Activated T-cell treated with anti-CD3 and anti-CD28 coated beads, Interleukin-2, amount 50 U/mL, for 48 hours (primary cell): ENCODE measurements around the gene INTU.
"Not testable (repeated sequence)": the region's sequence is repeated elsewhere in the genome, so short reads cannot be mapped to it uniquely, and the experiment has no call there.

Experiments
- DNase-seq, 2 experiments: peaks; one replicate each; pipeline ENCODE4 v3.0.0-alpha.2; 2020

The INTU gene

DNA sequence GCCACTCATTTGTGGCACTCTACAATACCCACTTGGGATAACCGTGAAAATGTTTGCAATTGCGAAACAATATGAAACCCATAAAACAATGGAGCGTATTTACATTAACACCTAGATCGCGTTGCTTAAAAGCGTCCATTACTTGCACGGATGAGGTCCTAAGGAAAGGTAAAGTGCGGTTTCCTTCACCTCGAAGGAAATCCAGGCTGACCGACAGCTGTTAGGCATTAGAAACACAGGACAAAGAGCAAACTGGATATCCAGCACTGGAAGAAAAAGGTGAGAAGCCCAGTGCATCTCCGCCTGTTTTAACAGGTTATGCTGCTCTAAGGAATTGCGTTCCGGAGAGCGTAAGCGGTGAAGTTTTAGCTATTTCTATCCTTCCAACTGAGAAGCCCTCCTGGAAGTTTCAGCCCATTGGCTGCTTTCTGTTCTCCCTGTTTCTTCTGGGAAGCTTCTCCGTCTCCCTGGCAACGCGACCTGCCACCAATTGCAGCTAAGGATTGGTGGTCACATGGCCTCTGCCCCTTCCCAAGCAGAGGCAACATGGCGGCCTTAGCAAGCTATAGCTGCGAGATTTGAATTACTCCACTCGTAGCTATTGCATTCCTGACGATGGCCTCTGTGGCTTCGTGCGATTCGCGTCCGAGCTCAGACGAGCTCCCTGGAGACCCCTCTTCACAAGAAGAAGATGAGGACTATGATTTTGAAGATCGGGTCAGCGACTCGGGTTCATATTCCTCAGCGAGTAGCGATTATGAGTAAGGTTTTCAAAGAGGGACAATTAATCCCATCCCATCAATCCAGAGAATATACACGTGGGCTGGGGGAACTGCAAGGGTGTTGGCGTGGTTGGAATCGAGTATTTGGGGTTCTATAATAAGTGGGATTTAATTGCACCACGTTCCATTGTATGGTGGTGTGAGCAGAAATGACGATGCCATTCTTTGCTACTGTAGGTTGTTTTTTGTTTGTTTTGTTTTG, at the start of gene INTU:
Gene INTU (plus strand): TSS at position 538 of the 984 bp plus-strand sequence. CDS start 78 bp downstream, at position 616.
- peak; percentile 37 to 53 for DNase-seq

DNA sequence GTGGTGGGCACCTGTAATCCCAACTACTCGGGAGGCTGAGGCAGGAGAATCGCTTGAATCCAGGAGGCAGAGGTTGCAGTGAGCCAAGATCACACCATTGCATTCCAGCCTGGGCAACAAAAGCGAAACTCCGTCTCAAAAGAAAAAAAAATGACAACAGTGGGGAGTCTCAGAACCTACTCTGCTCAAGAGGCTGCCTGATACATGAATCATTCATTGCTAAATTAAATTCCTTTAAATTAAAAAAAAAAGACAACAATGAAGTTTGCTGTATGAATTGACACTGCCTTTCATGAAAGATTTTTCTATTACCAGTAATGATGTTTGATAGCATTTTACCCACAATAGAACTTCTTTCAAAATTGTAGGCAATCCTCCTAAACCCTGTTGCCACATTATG, 46.3 kb upstream of the INTU start:
- DNase-seq = not testable (repeated sequence)

DNA sequence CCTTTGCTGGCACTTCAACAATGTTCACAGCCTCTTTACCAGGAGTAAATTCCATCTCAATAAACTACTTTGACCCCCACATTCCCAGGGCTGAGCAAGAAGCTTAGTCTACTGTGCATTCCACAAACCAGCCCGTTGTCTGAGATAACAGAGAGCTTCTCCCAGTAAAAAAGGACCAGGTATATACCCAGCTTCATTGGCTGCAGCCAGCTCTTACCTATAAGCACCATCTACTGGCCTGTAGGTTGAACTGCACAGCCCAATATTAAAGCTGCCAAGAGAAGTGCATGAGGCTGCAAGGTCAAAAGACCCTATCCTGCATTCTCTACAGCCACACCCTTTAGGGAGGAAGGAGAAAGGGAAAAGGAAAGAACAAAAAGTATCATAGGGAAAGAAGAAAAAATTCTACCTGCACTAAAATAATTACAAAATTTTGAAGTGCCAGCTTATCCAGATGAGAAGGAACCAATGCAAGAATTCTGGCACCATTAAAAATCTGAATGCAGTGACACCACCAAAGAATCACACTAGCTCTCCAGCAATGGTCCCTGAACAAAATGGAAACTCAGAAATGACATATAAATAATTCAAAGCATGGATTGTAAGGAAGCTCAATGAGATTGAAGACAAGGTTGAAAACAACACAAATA, 45.7 kb upstream of the INTU start:
- no peak for DNase-seq

DNA sequence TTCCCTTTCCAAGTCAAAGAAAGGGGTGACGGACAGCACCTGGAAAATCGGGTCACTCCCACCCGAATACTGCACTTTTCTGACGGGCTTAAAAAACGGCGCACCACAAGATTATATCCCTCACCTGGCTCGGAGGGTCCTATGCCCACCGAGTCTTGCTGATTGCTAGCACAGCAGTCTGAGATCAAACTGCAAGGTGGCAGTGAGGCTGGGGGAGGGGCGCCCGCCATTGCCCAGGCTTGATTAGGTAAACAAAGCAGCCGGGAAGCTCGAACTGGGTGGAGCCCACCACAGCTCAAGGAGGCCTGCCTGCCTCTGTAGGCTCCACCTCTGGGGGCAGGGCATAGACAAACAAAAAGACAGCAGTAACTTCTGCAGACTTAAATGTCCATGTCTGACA, 43.6 kb upstream of the INTU start:
- not testable (repeated sequence) for DNase-seq

DNA sequence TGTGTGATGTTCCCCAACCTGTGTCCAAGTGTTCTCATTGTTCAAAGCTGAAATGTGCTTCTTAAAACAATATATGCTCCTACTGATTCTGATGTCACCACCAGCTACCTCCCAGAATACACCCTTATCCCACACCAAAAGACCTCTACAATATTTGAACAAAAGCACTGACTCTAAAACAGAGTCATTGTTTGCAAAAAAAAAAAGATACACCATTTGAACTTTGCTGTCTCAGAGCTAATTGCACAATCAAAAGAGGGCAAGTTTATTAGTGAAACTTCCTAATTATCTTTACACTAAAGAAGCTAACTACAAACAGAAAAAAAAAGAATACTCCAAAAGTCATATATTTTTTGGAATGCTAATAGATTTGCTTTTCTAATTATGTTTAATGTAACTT, 34.1 kb upstream of the INTU start:
- DNase-seq = no peak

DNA sequence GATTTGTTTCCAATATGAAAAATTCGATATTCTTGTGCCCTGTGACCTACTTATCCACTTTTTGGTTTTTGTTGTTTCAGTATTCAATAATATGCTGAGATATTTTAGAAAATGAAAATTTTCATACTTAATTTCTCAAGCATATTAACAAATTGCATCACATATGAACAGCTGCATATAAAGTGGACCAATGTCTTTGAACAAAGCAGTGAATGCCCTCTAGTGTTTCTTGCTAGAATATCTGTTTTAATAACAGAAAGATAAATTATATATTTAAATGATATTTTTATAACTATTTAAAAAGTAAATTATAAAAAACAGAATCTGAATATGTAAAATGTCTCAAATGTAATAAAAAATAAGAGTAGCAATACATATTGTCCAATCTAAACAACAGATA, 31.7 kb upstream of the INTU start:
- DNase-seq = no peak

DNA sequence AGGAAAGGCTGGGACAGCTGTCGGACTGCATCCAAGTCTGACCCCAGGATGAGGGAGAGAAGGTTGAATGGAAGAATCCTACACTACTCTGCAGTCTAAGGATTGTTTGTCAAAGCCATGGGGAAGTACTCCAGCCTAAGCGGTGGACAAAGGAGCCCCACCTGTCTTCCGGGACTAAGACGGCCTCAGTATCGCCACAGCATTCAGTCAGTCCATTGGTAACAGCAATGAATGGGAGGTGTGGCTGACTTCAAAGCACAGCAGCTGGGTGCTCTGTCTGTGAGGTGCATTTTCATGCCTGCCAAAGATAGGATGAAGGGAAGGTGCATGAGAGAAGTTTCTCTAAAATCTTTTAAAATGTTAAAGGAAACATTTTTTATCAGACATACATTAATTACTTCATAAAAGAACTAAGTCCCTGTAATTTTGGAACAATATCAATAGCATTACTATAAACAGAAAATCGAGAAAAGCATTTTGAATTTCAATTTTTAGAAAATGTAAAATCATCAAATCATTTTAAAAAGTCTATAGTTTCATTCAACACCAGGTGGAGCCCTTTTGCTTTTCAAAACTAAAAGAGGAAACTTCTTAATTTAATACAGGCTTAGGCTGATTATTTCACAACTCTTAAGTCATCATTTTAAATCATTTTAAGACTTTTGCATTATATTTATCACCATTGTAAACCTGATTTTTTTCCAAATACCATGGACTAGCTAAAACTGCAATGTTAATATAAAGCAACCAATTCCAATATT, 27.6 kb upstream of the INTU start:
- DNase-seq = no peak

DNA sequence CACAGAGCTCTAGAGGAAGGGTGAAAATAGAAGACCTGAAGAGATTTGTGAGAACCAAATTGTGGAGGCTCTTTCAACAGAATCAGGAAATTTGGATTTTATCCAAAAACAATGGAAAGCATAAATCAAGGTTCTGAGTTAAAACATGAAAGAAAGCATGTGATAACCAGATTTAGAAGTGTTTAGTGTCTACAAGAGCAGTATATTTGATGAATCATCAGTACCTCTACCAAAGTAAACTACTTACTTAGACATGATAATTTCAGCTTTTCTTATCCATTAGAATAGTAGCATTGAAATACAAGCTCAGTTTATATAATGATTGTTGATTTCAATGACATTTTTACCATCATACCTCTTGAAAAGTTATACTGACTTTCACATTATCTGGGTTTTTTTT, 25.9 kb upstream of the INTU start:
- DNase-seq = no peak

DNA sequence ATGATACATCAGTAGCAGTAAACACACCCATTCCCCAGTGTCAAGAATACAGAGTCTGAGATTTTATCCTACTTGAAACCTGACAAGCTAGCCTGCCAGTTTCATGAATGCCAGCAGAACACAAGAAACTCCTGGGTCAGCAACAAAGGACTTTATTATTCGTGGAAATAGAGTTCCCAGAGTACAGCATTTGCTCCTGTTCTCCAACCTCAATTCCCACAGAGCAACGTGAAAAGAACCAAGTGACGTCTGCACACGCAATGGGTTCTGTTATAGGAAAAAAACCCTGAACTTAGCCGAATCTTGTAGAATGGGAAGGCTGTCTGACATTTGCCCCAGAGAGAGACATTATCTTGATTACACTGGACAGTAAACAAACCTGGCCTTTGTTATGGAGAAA, 23.3 kb upstream of the INTU start:
- DNase-seq = no peak

DNA sequence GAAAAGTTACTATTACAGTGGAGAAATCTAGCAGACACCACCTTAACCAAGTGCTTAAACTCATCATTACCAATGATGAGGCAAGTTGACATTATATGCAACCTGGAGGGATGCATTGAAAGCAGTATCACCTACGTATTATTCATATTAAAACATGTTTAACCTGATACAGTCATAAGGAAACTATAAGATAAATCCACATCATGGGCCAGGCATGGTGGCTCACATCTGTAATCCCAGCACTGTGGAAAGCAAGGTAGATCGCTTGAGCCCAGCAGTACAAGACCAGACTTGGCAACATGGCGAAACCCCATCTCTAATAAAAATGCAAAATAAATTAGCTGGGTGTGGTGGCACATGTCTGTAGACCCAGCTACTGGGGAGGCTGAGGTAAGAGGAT, 22.3 kb upstream of the INTU start:
- no peak for DNase-seq

DNA sequence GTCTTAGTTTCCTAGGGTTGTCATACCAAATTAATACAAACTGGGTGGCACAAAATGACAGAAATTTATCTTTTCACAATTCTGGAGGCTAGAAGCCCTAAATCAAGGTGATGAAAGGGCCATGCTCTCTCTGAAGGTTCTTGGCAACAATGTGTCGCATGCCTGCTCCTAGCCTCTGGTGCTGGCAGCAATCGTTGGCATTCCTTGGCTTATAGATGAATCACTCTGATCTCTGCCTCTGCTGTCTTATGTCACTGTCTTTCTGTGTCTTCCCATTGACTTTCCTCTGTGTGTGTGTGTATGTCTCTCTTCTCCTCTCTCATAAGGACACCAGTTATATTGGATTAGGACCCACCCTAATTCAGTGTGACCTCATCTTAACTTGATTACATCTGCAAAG, 15.9 kb upstream of the INTU start:
- DNase-seq = no peak

DNA sequence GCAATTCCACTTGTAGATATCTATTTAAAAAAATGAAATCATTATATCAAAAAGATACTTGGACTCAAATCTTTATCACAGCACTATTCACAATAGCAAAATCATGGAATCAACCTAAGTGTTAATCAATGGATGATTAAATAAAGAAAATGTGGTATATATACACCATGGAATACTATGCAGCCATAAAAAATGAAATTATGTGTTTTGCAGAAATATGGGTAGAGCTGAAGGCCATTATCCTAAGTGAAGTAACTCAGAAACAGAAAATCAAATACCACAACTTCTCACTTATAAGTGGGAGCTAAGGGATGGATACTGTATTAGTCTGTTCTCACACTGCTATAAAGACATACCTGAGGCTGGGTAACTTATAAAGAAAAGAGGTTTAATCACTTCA, 14.3 kb upstream of the INTU start:
- DNase-seq = no peak

DNA sequence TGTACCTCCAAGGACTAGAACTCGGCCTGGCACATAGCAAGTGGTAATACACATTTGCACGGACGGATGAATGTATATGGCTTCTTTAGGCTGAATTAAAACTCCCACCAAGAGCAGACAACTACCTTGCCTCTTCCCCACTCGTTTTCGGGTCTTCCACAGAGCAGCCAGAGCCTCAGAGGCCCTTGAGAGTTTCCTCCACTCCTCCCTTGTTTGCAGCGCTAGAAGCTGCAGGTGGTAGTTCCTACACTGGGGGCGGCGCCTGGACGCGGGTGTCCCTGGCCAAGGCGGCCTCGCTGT, 10.2 kb upstream of the INTU start:
- DNase-seq = peak in 1 of 2 experiments; percentile 19

DNA sequence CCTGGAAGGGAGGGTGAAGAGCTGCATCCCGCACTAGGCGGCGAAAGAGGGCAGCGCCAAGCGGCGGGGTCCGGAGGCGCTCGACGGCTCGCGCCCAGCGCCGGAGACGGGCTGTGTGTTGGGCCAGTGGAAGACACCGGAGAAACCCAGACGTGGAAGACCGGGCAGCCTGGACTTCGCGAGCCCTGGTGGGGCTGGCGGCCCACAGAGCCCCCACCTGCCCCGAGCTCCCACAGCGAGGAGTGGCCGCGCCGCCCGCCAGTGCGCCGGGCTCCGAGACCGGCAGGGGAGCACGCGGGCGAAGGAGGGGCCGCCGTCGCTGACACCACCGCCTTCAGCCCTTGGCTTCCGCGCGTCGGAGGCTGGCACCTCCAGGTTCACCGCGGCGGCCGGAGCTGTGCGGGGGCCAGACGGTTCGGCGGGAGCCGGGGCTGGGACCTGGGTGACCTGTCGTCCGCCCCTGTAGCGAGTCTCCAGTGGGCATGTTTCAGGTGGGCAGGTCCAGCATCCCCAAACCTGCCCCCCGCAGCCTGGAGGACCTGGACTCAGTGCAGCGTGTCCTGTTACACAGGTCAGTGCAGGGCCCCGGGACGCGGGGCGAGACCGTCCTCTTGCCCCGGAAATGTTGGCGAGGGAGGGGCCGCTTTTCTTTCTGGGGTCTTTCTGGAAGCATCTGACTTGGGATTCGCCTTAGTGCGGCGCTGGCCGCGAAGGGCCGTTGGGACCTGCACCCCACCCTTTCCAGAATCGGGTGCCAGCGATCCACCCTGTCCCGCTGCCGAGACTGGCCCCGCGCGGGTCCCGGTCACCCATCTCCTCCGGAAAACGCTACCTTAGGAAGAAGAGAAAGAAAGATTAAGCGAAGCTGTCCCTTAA, 9.6 kb upstream of the INTU start:
- peak; percentile 18 to 22 for DNase-seq

DNA sequence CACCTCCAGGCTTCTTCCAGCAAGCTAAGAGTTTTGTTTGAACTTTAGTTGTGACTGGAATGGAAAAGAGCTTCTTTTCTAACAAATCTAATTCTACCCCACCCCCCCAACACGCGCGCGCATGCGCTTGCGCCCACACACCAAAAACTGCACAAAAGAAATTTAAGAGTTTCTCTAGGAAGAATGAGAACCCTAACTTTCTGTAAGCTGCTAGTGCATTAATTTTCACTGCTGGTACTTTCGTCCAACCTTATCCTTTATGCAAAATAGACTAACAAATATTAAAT, 9.0 kb upstream of the INTU start:
- peak; percentile 20 to 22 for DNase-seq

DNA sequence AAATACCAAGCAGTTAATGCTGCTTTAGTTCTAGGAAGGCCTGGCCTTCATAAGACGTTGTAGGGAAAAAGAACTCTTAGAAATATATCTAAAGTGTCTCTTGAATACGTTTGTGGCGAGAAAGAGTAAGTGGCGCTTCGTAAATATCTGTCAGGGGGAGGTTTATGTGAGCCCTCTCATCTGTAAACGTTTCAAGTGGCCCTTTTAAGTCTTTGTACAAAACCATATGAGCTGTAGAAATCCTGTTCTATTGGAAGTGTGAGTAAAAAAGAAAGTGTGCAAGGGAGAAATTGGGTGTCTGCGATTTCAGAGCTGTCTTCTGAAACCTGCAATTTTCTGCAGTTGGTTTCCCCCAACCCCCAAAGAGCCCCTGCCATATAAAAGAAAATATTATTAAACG, 8.6 kb upstream of the INTU start:
- DNase-seq = no peak

DNA sequence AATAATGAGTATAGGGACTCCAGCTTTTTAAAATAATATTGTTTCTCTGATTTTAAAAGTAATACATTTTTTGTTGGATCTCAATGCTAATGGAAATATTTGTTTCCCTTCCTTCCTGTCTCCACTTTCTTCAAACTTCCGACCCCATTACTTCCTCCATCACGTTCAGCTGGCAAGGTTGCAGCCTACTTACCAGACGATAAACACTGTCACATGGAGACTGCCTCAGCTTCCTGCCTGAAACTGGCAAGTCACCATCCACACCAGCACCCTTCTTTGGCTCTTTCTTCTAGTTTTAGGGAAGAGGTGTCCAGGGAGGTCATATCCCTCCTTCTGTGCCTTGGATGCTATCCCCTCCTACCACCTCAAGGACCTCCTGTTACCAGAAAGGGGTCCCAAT, 3.4 kb upstream of the INTU start:
- DNase-seq = no peak

DNA sequence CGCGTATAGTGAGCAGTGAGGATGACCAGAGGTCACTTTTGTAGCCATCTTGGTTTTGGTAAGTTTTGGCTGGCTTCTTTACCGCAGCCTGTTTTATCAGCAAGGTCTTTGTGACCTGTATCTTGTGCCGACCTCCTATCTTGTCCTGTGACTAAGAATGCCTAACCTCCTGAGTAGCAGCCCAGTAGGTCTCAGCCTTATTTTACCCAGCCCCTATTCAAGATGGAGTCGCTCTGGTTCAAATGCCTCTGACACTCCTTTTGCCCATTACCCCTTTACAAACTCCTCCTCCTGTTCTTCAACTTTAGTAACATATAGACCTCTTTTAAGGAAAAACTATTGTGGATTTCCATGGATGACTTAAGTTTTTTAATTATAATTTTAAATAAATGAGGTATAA, 2.6 kb upstream of the INTU start:
- no peak for DNase-seq

DNA sequence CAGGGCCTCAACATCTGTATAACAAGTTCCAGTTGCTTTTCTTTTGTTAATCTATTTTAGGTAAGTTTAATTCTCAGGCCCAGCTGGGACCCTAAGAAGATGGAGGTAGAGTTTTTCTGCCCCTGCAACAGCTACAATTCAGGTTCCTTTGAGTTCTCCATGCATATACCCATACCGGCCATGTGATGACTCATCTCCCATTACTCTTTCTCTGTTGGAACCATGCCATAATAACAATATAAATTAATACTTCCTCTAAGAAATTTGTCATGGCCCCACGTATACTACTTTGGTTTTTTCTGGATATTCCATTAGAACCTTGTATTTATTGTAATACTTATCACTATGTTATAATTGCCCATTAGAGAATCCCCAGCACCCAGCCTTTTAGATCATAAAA, 1.3 kb upstream of the INTU start:
- no peak for DNase-seq

DNA sequence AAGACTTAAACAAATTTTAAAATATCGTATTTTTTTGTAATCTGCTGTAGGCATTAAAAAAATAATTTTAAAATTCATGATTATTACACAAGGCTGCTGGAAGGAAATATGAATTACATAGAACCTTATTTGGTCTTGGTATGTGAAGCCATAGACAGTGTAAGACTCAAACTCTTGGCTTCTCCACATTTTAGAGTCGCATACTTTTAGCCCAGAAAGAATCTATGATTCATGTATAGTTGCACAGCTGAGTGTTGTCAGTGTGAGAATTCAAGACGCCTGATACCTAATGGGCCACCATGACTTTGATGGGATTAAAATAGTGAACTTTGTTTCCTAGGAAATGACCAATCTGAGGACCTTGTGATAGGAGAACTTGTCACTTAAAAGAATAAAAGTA, 1.4 kb downstream of the INTU start:
- DNase-seq = no peak

DNA sequence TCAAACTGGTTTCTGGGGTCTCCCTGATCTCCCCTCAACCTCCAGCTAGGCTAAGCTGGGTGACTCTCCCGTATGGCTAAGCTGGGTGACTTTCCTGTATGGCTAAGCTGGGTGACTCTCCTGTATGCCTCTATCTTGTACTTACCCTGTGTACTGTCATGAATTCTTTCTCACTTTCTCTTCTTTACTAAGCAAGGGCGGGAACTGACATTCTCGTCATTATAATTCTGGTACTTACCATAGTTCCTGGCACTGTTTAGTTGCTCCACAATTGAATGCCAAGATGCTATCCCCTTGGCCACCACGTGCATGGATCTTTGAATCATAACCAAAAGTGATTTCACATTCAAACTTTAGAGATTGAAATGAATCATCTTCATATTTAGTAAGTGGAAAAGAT, 8.8 kb downstream of the INTU start:
- DNase-seq = no peak

DNA sequence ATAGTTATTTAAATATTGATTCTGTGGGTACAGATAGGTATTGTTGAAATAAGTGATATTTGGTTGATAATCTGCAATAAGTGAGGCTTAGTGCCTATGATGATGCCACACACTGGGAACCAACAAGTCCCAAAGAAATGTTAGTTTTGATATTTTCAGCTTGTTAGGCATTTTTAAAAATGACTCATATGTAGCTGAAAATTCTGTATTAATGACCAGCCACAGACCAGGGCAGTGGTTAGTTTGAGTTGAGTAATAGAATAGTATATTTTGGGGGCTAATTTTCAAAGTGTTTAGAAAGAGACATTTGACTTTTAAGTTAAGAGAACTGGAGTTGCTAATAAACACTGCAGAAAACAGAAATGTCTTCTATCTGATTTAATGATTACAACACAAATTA, 9.4 kb downstream of the INTU start:
- DNase-seq = no peak

DNA sequence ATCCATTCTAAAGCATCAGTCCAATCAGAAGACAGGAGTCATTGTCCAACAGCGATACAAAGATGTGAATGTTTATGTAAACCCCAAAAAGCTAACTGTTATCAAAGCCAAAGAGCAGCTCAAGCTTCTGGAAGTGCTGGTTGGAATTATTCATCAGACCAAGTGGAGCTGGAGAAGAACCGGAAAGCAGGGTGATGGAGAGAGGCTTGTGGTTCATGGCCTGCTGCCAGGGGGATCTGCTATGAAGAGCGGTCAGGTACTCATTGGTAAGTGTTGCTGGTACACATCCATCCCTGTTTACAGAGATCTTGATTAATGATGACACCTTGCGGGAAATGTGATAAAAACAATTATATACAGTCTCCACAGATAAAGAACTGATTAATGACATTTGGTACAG, 11.0 kb downstream of the INTU start:
- DNase-seq = no peak
